OCI-LY1 (cell line): ENCODE results near the gene VIL1.

Source experiments
- CTCF ChIP-seq: fragments of 200-600 bp; sonication (generic), shearing (Covaris generic); IDR thresholded peaks from 2 replicates; pipeline ENCODE4 v1.5.1; 2017; ENCODE audit warnings: mild to moderate bottlenecking, antibody characterized with exemption, low read length, moderate library complexity, mixed read lengths
- EZH2 ChIP-seq: fragments of 200-600 bp; sonication (generic), shearing (Covaris generic); IDR thresholded peaks from 2 replicates; pipeline ENCODE4 v1.8.0; 2017; ENCODE audit warnings: borderline replicate concordance, mixed run types, mild to moderate bottlenecking, antibody characterized with exemption, low read length, moderate library complexity, mixed read lengths

- no peak for TF ChIP-seq CTCF
- TF ChIP-seq EZH2: no peak
These were observed 67.2 kb downstream of the VIL1 start for GRCh38 chr2:218485986-218486667.
